Measurements from ENCODE around the gene VAV2. TPM values are rescaled to one million over a fixed set of nuclear protein-coding genes. Genes with fewer than 3 reads are reported as not detected.

The VAV2 gene
- total RNA-seq, 2 experiments from 2014 or later = 11.0 to 27.8 TPM

DNA sequence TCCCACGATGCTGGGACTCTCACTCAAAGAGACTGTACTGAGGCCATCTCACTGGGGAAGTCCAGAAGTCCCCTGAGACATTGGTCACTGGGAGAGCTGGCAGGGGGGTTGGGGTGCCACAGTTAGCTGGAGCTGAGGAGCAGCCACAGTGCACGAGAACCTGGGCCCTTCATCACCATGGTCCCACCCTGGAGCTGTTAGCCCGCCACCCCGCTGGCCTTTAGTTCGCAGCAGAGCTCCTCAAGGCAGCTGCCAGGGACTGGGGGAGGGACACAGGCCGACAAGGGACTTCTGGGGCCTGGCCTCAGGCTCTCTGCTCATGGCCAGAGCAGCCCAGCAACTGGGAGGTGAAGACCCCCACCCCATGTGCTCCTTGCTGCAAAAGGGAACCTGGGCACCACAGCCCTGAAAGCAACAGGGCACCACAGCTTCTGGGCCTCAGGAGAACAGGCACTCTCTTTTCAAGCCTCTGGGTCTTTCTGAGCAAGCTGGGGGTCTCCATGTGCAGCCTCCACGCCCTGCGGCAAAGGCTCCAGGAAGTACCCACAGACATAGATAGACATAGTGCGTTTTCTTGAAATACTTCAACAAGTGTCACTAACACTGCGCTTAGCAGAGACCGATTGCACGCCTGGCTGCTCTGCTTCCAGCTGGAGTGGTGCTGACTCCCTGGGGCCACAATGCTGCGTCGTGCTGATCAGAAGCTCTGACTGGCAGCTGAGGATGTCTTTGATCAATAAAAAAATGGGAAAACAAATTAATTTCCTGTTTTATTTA is 46.0 kb downstream of the VAV2 start:
- peak overlapping the region; percentile 77 for H3K4me2 ChIP-seq (ENCODE audit: low read length)
- no peaks in the 10 kb centered on the region for H3K9me3 ChIP-seq (ENCODE audit: low read length)
- intact Hi-C loops (cut with micrococcal nuclease; ENCODE audit: unreplicated experiment) = loop anchor here (1.0 to 2.0 kb wide), 2 partner anchors 8 to 47 kb away; partner anchors contain the start of gene VAV2
- CTCF ChIA-PET (ENCODE audit: unreplicated experiment) = interaction anchor here (1.0 to 1.7 kb wide), 2 partner anchors 9 to 13 kb away, joined by 5 to 6 read pairs; no protein-coding TSS in a partner anchor
- peaks cover 51% of the 10 kb centered on the region for H3K4me1 ChIP-seq (ENCODE audit: insufficient read depth, low read length, poor library complexity, severe bottlenecking)
- no TSS peak for BruUV-seq (replicated peaks)
- TF ChIP-seq, protein P1, sequence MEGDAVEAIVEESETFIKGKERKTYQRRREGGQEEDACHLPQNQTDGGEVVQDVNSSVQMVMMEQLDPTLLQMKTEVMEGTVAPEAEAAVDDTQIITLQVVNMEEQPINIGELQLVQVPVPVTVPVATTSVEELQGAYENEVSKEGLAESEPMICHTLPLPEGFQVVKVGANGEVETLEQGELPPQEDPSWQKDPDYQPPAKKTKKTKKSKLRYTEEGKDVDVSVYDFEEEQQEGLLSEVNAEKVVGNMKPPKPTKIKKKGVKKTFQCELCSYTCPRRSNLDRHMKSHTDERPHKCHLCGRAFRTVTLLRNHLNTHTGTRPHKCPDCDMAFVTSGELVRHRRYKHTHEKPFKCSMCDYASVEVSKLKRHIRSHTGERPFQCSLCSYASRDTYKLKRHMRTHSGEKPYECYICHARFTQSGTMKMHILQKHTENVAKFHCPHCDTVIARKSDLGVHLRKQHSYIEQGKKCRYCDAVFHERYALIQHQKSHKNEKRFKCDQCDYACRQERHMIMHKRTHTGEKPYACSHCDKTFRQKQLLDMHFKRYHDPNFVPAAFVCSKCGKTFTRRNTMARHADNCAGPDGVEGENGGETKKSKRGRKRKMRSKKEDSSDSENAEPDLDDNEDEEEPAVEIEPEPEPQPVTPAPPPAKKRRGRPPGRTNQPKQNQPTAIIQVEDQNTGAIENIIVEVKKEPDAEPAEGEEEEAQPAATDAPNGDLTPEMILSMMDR (conservative IDR thresholded peaks at IDR 0.05; ENCODE audit: low read length) = no peak
- TF ChIP-seq EZH2phosphoT487 (IDR thresholded peaks at IDR 0.05; ENCODE audit: borderline replicate concordance, low read depth, low read length) = no peak
- H2AFZ ChIP-seq (ENCODE audit: low read length) = no peak overlapping the region; the same call in 1 of the 2 replicates
- DNase-seq (ENCODE audit: low spot score) = peak; percentile 80
- peak overlapping the region; percentile 89 for H3K27ac ChIP-seq (ENCODE audit: low read depth, low read length, poor library complexity, severe bottlenecking)
- no peaks in the 10 kb centered on the region for H3K9me2 ChIP-seq (ENCODE audit: insufficient read depth, low read length)
- H4K20me1 ChIP-seq (ENCODE audit: insufficient read depth, low read length) = no peaks in the 10 kb centered on the region
- H3K4me3 ChIP-seq (ENCODE audit: low read depth, low read length, poor library complexity, severe bottlenecking) = peak overlapping the region; percentile 38
- peaks cover 4% of the 10 kb centered on the region; the same call in 1 of the 2 replicates for H3K79me2 ChIP-seq (ENCODE audit: insufficient read depth, low read depth, low read length)
- POLR2A ChIA-PET = interaction anchor here (1.3 to 3.7 kb wide), 3 partner anchors 10 to 48 kb away, joined by 3 to 46 read pairs (median 4); no protein-coding TSS in a partner anchor
- H3K36me3 ChIP-seq (ENCODE audit: insufficient read depth, low read length) = no peaks in the 10 kb centered on the region

DNA sequence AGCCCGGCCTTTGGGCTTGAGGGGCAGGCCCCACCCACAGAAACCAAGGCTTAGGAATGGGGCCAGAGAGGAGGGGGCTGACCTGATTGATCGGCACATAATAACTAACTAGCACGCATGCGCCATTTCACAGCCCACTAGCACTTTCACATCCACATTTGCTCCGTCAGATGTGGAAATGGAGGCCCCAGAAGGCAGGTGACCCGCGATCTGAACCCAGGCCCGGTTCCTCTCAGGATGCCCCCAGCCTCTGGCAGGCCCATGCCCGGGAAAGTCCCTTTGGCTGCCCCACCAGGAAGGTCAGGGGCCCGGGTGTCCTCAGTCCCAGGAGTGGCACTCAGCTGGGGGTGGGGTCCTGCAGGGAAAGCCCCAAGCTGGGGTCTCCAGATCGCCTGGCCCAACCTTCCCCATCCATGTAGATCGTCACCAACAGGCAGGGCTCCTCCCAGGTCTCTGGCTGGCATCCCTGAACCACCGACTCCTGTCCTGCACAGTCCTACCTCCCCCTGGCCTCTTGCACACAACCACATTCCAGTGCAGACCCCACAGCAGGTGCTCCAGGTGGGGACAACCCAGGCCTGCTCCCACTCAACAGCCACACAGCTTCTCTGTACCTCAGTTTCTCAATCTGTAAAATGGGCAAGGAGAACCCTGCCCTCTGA is 46.7 kb downstream of the VAV2 start:
- Histone ChIP-seq H4K20me1 (ENCODE audit: insufficient read depth, low read length) (no peaks in the 10 kb centered on the region), H3K4me3 (ENCODE audit: low read depth, low read length, poor library complexity, severe bottlenecking) (peak overlapping the region; percentile 38), H3K9me3 (ENCODE audit: low read length) (no peaks in the 10 kb centered on the region), H3K27ac (ENCODE audit: low read depth, low read length, poor library complexity, severe bottlenecking) (peak overlapping the region; percentile 89), H3K4me1 (ENCODE audit: insufficient read depth, low read length, poor library complexity, severe bottlenecking) (peaks cover 51% of the 10 kb centered on the region), H2AFZ (ENCODE audit: low read length) (no peak overlapping the region; the same call in 1 of the 2 replicates), H3K36me3 (ENCODE audit: insufficient read depth, low read length) (no peaks in the 10 kb centered on the region), H3K9me2 (ENCODE audit: insufficient read depth, low read length) (no peaks in the 10 kb centered on the region), H3K4me2 (ENCODE audit: low read length) (peak overlapping the region; percentile 77), H3K79me2 (ENCODE audit: insufficient read depth, low read depth, low read length) (peaks cover 4% of the 10 kb centered on the region; the same call in 1 of the 2 replicates)
- ChIA-PET CTCF (ENCODE audit: unreplicated experiment) (interaction anchor here (1.7 kb wide), 1 partner anchor 14 kb away, joined by 6 read pairs; no protein-coding TSS in a partner anchor), POLR2A (interaction anchor here (0.6 to 3.7 kb wide), 3 partner anchors 11 to 80 kb away, joined by 3 to 46 read pairs (median 4); partner anchors contain the start of gene BRD3OS)
- BruUV-seq (replicated peaks) = no TSS peak
- peak; percentile 82 for DNase-seq (ENCODE audit: low spot score)
- intact Hi-C loops (cut with micrococcal nuclease; ENCODE audit: unreplicated experiment) = loop anchor here (2.0 kb wide), 1 partner anchor 47 kb away; the partner anchor contains the start of gene VAV2
- TF ChIP-seq, protein P1 (conservative IDR thresholded peaks at IDR 0.05; ENCODE audit: low read length) = no peak
- no peak for TF ChIP-seq EZH2phosphoT487 (IDR thresholded peaks at IDR 0.05; ENCODE audit: borderline replicate concordance, low read depth, low read length)
